B cell (primary cell): ENCODE data around the gene MCOLN1. TPM values are rescaled to one million over a fixed set of nuclear protein-coding genes. Genes with fewer than 3 reads are reported as not detected.
A peak's percentile ranks its signal among the peaks of the same experiment; 100 is the strongest.

Experiments
- ATAC-seq: fragments of 200-7000 bp; cut with Tn5 transposase; one replicate; pipeline ENCODE4 v1.10.0; 2021; ENCODE audit warnings: low read depth, mild to moderate bottlenecking, moderate number of reproducible peaks, moderate library complexity
- CTCF ChIA-PET: fragments of 350-600 bp; sonication (Branson Sonifier 250); formaldehyde crosslinking; loops from one replicate; lab custom pipeline; 2021; ENCODE audit warnings: antibody characterized with exemption, inconsistent platforms; lab: Charles Lee
- POLR2A ChIA-PET: fragments of 350-600 bp; sonication (Branson Sonifier 250); formaldehyde crosslinking; loops from one replicate; lab custom pipeline; 2021; ENCODE audit warnings: antibody characterized with exemption; lab: Charles Lee
- DNase-seq: peaks from one replicate; pipeline ENCODE4 v3.0.0; 2013
- H2AFZ ChIP-seq: 2 replicates; pipeline ENCODE4 v1.6.1; 2012; ENCODE audit warnings: mild to moderate bottlenecking, low read depth, low read length; ENCODE audit not compliant: insufficient read depth, poor library complexity, severe bottlenecking
- H3K27ac ChIP-seq, 2 donors: 1 replicate in 1 of 2; 2 replicates in 1 of 2; pipeline ENCODE4 v1.5.1; 2012 to 2013; ENCODE audit warnings: low read length in 2 of 2, mild to moderate bottlenecking in 2 of 2, moderate library complexity in 1 of 2
- H3K27me3 ChIP-seq, 4 experiments: fragments of 200-600 bp in 1 of 4; sonication (generic) in 1 of 4; replicated peaks in 1 of 4; 1 replicate in 2 of 4; 2 replicates in 2 of 4; pipeline versions ENCODE4 v1.6.1 to v1.7.0; 2013 to 2016; ENCODE audit warnings: low read length in 3 of 4, mild to moderate bottlenecking in 2 of 4, mixed read lengths in 1 of 4, moderate library complexity in 1 of 4; ENCODE audit not compliant: insufficient read depth in 4 of 4, control insufficient read depth in 3 of 4; ENCODE audit errors: control extremely low read depth in 1 of 4
- H3K36me3 ChIP-seq, 2 experiments: replicated peaks in 1 of 2; 1 replicate in 1 of 2; 2 replicates in 1 of 2; pipeline versions ENCODE4 v1.6.1 to v1.7.1; 2013; ENCODE audit warnings: low read length in 1 of 2; ENCODE audit not compliant: insufficient read depth in 2 of 2, control insufficient read depth in 1 of 2; ENCODE audit errors: control extremely low read depth in 1 of 2, extremely low read depth in 1 of 2
- H3K4me1 ChIP-seq, 2 donors: fragments of 200-600 bp in 1 of 2; sonication (generic) in 1 of 2; 1 replicate in 1 of 2; 2 replicates in 1 of 2; pipeline versions ENCODE4 v1.5.1 to v1.6.1; 2013 to 2017; ENCODE audit warnings: low read length in 2 of 2; ENCODE audit not compliant: control insufficient read depth in 2 of 2, insufficient read depth in 2 of 2
- H3K4me2 ChIP-seq: replicated peaks from 2 replicates; pipeline ENCODE3; 2012; ENCODE audit warnings: mild to moderate bottlenecking, low read depth, low read length; ENCODE audit not compliant: poor library complexity, severe bottlenecking
- H3K4me3 ChIP-seq, 5 experiments: fragments of 200-600 bp in 1 of 5; sonication (generic) in 1 of 5; 1 replicate in 3 of 5; 2 replicates in 2 of 5; pipeline versions ENCODE4 v1.5.1 to v1.7.0; 2011 to 2016; ENCODE audit warnings: low read length in 4 of 5, mild to moderate bottlenecking in 4 of 5, low read depth in 2 of 5, control low read depth in 1 of 5, moderate library complexity in 1 of 5; ENCODE audit not compliant: insufficient read depth in 1 of 5; ENCODE audit errors: control extremely low read depth in 1 of 5, extremely low read depth in 1 of 5
- H3K79me2 ChIP-seq: fragments of 200-600 bp; sonication (generic); one replicate; pipeline ENCODE4 v1.6.0; 2016; ENCODE audit warnings: low read length; ENCODE audit not compliant: control insufficient read depth, insufficient read depth
- H3K9ac ChIP-seq: fragments of 200-600 bp; sonication (generic); 2 replicates; pipeline ENCODE4 v1.6.1; 2017; ENCODE audit warnings: mild to moderate bottlenecking, low read length, moderate library complexity
- H3K9me3 ChIP-seq, 3 donors: one replicate each; pipeline versions ENCODE4 v1.6.1 to v1.7.1; 2013; ENCODE audit warnings: low read length in 2 of 3; ENCODE audit not compliant: control insufficient read depth in 2 of 3, insufficient read depth in 1 of 3; ENCODE audit errors: control extremely low read depth in 1 of 3
- H4K20me1 ChIP-seq: 2 replicates; pipeline ENCODE4 v1.6.0; 2012; ENCODE audit warnings: mild to moderate bottlenecking, low read length; ENCODE audit not compliant: insufficient read depth, control insufficient read depth, poor library complexity, severe bottlenecking
- H3K27ac Mint-ChIP-seq: one replicate; pipeline ENCODE4 v1.8.0; 2021; ENCODE audit warnings: mixed read lengths
- H3K27me3 Mint-ChIP-seq: one replicate; pipeline ENCODE4 v1.8.0; 2021; ENCODE audit warnings: mixed read lengths
- H3K4me1 Mint-ChIP-seq: one replicate; pipeline ENCODE4 v1.8.0; 2021; ENCODE audit warnings: mixed read lengths
- H3K4me3 Mint-ChIP-seq: one replicate; pipeline ENCODE4 v1.8.0; 2021; ENCODE audit warnings: mixed read lengths
- H3K9me3 Mint-ChIP-seq: one replicate; pipeline ENCODE4 v1.8.0; 2022; ENCODE audit warnings: mixed read lengths; ENCODE audit not compliant: insufficient read depth
- CTCF ChIP-seq: fragments of 200-600 bp; IDR thresholded peaks from one replicate; pipeline ENCODE4 v1.8.0; 2022; ENCODE audit warnings: antibody characterized with exemption, mild to moderate bottlenecking
- WGBS: methylation state at CpG from one replicate; pipeline ENCODE4 v1.1.5; 2013; ENCODE audit warnings: missing lambda C conversion rate; ENCODE audit not compliant: insufficient coverage; 5-methylcytosine and 5-hydroxymethylcytosine counted together
- intact Hi-C: fragments of 100-400 bp; cut with micrococcal nuclease; formaldehyde crosslinking; loops from one replicate; pipeline ENCODE4 v1.10.0; 2022
- polyA plus RNA-seq: library from polyadenylated mRNA; depleted of rRNA; stranded (reverse); fragments of >200 nt; gene quantifications from 2 replicates; pipeline ENCODE4 v1.2.3, GENCODE V29; 2012
- total RNA-seq, 2 donors: library from RNA; stranded (reverse); fragments of 120-200 nt in 1 of 2; gene quantifications; 1 replicate in 1 of 2; 2 replicates in 1 of 2; pipeline versions ENCODE4 v1.2.3 to v1.2.4, GENCODE V29; 2013 to 2022

MCOLN1 gene
- total and polyA plus RNA-seq, 2 donors (not counting 1 experiment from before 2014, with no cell fraction given): 12.5 to 19.0 TPM

- POLR2A ChIA-PET: interaction anchor here (0.5 to 3.0 kb wide), 5 partner anchors 12 to 103 kb away, joined by 3 to 24 read pairs (median 3); partner anchors contain the start of genes MCOLN1 and STXBP2
- under 1% methylated on average over 23 of the region's 27 CpGs for WGBS
- Histone ChIP-seq H3K4me3 (peak overlapping the region; percentile 36 to 96 (median 91)), H4K20me1 (no peaks in the 10 kb centered on the region), H3K27ac (peak overlapping the region; percentile 59 to 83), H3K4me1 (peaks cover 10 to 34% of the 10 kb centered on the region in 2 donors), H2AFZ (peak overlapping the region; percentile 85), H3K9me3 (no peaks in the 10 kb centered on the region), H3K36me3 (peaks cover 0 to 11% of the 10 kb centered on the region in 2 experiments), H3K27me3 (no peaks in the 10 kb centered on the region), H3K79me2 (peaks cover 10% of the 10 kb centered on the region), H3K4me2 (peak overlapping the region; percentile 99), H3K9ac (peak overlapping the region; percentile 96)
- Mint-ChIP-seq H3K4me3 (peak overlapping the region; percentile 97), H3K27me3 (no peaks in the 10 kb centered on the region), H3K9me3 (no peaks in the 10 kb centered on the region), H3K4me1 (peaks cover 21% of the 10 kb centered on the region), H3K27ac (peak overlapping the region; percentile 96)
- peak; percentile 64 for DNase-seq
- peak; percentile 1 for ATAC-seq
- intact Hi-C loops: loop anchor here (1.0 to 2.0 kb wide), 6 partner anchors 12 to 94 kb away; partner anchors contain the start of genes MCOLN1, PET100, PEX11G and XAB2
- no peak for TF ChIP-seq CTCF
- CTCF ChIA-PET: interaction anchor here (1.6 to 1.7 kb wide), 2 partner anchors 13 to 34 kb away, joined by 5 to 6 read pairs; partner anchors contain the start of gene MCOLN1
Observed at GRCh38 chr19:7534531-7535046, 12.2 kb downstream of the MCOLN1 start.
